ENCODE results near the gene ZNF148.

Gene ZNF148

DNA sequence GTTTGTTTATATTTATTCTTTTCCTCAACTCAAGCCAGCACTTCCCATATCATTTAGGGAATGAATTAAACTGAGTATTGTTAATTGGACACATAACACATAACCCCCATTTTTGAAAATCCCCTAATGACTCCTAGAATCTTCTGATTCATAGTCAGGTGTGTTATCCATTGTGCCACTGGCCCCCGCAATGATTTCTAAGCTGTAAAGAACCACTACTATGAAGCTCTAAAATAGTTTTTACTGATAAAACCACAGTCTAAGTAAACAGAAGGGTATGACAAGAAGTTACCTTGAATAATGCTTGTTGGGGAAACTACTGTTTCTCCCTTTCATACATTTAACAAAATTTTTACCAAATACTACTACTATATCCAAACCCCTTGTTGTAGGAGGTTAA lies 140.3 kb downstream of the ZNF148 start:
- intact Hi-C loops (cut with DNase I): no loop called here
- no peak for DNase-seq

DNA sequence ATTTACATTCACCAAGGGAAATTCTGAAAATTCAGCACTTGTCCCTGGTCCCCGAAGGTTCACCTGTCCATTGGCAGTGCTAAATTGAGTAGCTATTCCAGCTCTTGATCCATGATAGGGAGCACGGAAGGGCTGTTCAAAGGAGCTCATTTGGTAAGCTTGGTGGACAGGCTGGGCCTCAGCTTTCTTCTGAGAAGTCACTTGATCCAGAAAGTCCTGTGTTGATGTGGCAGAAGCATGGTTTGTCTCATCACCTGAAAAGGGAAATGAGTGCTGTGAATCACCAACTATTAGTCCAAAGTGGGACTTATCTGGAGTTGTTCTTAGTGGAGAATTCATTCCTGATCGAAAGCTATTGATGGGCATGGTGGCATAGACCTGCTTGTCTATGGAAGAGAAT lies 142.7 kb downstream of the ZNF148 start:
- no peak for DNase-seq
- intact Hi-C loops (cut with DNase I): no loop called here

DNA sequence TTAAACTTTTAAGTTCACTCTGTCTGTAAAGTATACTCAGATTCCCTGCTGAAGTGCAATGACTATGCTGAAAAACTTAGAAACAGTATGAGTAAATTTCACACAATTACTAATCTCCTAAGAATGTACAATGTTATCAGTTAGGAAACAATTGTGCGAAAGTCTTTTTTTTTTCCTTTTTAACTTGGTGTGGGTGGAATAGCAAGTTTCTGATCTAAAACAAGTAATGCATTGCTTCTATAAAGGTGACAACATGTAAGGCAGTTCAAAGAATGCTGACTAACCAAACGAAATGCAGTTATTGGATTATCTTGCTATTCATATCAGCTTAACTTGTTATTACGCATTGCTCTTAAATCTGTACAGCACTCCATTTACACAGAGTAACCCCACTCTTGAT lies 143.2 kb downstream of the ZNF148 start:
- intact Hi-C loops (cut with DNase I): no loop called here
- DNase-seq: no peak

DNA sequence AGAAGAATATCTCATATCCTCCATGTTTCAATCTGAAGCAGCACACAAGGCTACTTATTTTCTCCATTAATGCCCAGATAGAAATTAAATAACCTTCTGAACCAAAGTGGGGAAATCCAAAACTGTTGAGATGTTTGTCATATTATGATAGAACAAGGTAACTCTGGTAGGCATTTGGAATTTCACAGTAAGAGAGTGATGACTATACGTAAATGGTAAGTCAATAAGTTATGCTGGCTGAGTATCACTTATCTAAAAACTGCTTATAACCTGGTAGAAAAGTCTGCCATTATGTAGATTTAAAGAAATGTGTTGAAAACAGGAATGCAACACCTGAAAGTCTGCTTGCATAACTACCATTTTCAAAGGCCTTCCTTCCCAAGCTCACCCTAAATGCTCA lies 145.4 kb downstream of the ZNF148 start:
- intact Hi-C loops (cut with DNase I): no loop called here
- DNase-seq: no peak

DNA sequence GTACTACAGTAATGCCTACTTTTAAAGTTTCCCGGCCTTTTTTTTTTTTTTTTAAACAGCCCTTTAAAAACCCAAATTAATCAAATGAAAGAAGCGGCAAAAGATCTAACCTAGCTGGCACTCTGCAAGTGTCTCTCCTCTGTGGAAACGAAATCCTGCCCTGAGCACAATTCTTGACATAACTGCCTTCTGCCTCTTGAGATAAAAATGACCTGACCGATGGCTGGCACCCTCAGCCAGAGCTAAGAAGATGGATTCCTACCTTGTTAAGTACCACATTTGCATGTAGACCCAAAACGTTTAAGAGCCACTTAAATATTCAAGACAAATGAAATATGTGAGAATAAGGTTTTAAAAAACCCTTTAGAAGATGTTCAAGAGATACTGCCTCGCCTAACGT lies 146.0 kb downstream of the ZNF148 start:
- intact Hi-C loops (cut with DNase I): no loop called here
- no peak for DNase-seq

DNA sequence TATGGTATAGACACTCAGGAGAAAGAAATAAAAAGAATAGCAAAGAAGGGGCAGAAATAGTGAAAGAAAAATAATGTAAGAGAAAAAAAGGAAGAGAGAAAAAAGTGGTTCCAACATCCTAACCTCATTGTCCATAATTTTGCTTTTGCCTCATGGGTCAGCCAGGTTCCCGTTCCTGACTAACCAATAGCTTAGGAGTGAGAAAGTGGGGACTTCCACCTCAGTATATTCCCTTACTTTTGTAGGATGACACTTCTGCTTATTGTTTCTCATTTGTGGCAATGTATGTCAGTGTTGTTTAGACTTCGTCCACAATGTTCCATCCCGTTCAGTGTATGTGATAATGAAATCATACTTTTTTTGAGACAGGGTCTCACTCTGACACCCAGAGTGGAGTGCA lies 153.3 kb downstream of the ZNF148 start:
- DNase-seq: no peak
- intact Hi-C loops (cut with DNase I): no loop called here

DNA sequence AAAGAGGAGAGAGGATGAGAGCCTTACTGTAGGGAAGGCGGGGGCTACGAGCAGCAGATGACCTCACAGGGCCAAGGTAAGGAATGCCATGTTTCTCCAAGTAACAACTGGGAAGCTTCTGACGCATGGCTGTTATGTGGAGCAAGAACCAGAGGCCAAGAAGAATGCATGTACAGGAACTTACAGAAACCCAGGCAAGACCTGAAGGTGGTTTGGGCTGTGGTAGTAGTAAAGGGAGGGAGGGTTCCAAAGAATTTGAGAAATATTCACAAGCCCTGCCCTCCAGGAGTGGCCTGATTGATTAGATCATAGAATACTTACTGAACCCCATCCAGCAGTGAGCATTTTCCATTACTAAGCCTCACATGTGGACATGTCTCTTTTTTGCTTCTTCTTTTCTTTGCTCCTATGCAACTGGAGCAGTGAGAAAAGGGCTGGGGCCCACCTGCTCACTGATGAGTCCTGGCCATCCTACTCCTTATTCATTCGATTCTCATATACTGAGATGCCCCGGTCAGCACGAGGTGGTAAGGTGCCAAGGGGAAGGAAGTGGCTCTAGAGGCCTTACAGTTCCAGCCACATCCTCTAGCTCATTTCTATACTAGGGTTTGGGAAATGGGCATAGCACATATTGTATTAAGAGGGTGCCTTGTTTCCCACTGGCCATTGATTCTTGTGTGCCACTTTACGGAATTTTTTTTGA lies 154.2 kb downstream of the ZNF148 start:
- intact Hi-C loops (cut with DNase I): no loop called here
- no peak for DNase-seq

DNA sequence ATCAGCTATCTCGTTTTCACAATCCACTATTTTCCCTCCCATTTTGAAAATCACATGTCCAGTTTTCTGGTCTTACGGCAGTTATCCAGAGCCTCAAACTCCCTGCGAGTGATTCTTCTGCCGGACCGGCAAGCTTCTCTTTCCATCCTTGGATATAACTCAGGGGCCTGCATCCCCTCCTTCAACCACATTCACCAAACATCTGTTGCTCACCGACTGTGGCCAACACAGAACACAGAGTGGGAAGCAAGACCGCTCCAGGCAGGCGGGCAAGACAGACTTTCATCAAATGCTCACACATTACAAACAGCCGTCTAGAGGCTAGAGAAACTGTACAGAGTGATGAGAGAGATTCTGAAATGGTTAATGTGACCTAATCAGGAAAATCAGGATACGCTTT lies 154.9 kb downstream of the ZNF148 start:
- peak in 2 of 10 donors; percentile 32 to 73 for DNase-seq
- intact Hi-C loops (cut with DNase I): no loop called here

DNA sequence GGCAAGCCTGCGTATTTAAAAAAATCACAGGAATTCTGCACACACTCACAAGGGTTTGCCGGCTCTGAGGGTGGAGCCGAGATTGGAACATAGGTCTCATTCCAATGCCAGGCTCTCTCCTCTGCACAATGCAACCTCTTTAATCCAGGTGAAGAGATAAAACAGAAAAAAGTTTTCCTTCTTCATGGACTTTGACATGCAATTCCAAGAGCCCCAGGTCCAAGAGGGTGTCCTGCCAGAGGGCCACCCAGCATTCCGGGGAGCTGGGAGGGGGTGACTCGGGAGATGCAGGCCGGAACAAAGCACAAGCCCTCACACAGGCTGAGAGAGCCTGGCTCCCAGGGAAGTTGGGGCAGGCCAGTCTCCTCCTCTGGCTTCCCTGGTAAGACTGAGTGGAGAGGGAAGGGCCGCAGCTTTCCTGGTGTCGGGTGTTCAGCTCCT lies 155.8 kb downstream of the ZNF148 start:
- intact Hi-C loops (cut with DNase I): no loop called here
- no peak for DNase-seq

DNA sequence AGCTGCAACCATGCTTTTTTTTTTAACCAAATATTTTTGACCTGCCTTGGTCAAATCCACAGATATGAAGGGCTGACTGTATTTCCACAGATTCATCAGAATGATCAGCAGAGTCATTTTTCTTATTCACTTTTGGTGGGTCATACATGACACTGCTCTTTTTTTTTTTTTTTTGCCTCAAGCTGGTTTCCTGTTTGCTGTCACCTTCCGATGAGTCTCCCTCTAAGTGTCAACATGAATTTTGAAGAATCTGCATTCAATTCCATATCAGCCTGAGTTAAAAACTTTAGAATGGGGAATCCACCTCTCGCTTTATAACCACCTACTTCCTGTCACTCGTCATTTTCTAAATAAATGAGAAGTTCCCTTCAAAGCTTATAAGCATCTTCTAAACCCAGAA lies 160.4 kb downstream of the ZNF148 start:
- no peak for DNase-seq
- intact Hi-C loops (cut with DNase I): no loop called here

DNA sequence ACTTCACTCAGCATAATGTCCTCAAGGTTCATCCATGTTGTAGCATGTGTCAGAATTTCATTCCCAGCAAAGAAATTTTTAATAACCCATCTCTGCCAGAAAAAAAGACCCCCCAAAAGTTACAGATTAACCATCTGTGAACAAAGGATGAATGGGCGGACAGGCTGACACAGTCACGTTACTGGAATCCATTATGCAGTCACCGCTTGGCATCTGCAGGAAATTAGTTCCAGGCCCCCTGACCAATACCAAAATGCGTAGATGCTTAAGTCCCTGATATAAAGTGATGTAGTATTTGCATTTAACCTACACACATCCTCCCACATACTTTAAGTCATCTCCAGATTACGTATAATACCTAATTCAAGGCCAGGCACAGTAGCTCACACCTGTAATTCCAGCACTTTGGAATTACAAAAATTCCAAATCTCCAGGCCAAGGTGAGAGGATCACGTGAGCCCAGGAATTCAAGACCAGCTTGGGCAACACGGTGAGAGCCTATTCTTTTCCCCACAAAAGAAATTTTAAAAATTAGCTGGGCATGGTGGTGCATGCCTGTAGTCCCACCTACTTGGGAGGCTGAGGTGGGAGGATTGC lies 161.1 kb downstream of the ZNF148 start:
- no peak for DNase-seq
- intact Hi-C loops (cut with DNase I): no loop called here

DNA sequence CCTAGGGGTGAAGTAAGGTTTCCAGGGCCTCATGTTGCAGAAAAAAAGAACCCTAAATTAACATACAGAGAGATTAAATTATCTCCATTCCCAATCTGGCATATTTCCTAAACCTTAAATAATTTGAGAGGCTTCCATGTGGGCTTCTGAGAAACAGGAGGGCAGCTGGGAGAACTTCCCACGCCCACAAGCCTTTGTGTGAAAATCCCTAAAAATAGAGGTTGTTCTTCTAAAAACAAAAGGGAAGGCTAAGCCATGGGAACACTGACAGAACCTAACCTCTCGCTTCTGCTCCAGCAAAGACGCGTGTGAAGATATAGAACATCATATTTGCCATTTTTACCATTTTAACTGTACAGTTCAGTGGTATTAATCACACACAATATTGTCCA lies 161.8 kb downstream of the ZNF148 start:
- no peak for DNase-seq
- intact Hi-C loops (cut with DNase I): no loop called here

DNA sequence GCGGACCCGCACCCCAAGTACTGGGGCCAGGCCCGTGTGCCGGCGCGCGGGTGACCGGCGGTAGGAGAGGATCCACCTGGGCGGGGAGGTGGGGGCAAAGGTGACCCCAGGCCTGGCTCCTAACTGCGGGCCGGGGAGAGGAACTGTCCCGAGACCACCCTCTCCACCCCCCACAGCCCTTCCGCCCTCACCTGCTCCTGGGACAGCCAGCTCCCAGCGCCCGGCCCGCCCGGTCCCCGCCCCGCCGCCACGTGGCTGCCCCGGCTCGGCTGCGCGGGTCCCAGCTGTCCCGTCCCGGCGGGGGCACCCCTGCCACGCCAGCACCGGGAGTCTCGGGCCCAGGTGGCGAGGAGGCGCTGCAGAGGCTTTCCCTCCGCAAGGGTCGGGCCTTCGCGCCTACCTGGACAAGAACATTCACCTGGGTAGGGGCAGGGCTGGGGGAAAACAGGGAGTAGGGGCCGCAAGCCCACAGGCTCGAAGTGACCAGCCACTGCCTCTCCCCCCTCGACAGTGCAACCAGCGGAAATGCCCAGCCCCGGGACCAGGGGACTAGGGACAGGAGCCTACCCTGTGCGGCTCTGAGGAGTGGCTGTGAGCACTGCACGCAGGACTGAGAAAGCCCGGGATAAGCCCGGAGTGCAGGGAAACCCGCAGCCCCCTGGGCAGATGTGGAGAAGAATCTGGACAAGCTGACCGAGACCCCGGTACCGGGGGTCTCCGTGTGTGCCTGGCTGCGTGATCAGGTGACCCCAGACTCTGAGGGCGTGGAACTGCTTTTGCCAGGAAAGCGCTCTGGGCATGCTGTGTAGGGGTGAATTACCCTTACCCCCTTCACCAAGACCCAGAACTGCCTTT lies 162.4 kb downstream of the ZNF148 start, which contains the start of gene SLC12A8:
Gene SLC12A8 (minus strand): TSS at position 240 of the 855 bp plus-strand sequence. CDS start 1,399 bp downstream, outside the sequence.
- intact Hi-C loops (cut with DNase I): no loop called here
- DNase-seq: peak in 1 of 10 donors; percentile 69

DNA sequence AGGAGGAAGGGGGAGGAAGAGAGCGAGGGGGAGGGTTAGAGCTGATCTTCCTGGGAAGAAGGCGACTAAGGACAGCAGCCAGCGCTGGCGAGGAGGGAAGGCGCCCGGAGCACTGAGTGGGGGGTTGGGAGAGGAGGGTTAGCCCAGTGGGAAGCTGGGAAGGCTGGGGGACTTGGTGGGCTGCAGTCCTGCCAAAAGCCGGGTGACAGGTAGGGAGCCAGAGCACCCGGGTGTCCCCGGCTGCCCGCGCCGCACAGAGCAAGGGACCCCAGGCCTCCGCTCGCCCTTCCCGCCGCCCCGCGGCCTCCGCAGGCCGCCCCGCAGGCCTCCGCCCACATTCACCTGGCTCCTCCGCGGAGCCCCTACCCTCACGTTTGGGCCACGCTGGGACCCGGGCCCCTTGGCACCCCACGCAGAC lies 163.0 kb downstream of the ZNF148 start:
- peak in 1 of 10 donors; percentile 66 for DNase-seq
- intact Hi-C loops (cut with DNase I): no loop called here

DNA sequence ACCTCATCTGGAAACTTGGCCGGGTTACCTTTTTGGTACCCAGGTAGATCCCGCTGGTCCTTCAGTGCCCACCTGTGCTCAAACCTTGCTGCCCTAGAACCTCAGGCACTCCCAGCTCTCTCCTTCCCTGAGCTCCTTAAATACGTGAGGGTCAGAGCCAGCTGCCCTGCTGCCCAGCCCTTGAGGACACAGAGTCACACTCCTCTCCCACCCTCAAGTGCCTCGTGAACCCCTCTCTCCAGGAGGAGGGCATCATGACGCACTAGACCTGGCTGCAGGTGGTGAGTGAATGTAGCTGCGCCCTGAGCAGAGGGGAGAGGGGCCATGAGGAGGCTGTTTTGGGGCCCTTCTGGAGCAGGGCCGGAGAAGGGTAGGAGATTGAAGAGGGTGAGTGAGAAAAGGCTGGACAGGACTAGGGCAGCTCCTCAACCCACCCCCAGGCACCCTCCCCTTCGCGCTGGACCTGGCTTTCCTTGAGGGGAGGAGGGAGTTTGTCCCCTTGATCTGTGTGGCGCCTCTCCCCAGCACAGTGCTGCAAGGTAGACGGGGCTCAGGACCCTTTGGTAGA lies 163.5 kb downstream of the ZNF148 start:
- DNase-seq: no peak
- intact Hi-C loops (cut with DNase I): no loop called here

DNA sequence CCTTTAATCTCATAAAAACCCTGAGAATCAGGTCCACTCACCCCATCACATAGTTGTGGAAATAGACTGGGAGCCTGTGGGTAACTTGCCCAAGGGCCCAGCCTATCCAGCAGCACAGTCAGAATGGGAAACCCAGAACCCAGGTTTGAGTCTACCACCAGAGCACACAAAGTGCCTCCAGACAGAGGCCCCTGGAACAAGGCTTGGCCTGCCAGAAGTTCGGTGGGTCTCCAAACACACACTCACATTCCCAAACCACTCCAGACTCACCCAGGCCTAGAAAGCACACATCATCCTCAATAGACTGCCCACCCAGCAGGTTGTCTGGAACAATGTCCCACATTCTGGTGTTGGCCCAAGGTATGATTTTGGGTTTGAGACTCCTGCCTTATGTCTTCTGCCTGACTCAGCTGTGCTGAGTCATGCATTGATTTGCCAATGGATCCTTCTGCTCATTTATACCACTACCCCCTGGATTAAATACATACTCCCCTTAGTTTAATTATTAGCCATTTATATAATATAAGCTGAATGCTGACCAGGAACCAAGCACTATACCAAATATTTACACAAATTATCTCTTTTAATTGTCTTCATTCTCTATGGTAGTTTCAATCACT lies 167.1 kb downstream of the ZNF148 start:
- intact Hi-C loops (cut with DNase I): no loop called here
- DNase-seq: no peak

DNA sequence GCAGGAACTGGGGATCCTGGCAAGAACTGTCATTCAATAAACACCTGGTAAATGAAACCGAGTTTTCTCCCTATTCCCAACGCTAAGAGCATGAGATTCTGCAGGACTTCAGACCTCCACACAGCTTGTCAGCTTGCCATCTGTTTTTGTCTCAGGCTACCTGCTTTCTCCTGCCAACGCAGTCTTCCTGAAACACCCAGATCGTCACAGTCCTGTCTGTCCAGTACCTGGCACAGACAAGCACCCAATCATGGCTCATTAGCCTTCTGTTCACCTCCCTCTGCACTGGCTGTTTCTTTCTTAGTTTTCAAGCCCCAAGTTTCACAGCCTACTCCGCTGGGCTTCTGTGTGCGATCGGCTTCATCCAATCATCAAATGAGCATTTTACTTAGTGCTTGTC lies 167.6 kb downstream of the ZNF148 start:
- no peak for DNase-seq
- intact Hi-C loops (cut with DNase I): no loop called here

DNA sequence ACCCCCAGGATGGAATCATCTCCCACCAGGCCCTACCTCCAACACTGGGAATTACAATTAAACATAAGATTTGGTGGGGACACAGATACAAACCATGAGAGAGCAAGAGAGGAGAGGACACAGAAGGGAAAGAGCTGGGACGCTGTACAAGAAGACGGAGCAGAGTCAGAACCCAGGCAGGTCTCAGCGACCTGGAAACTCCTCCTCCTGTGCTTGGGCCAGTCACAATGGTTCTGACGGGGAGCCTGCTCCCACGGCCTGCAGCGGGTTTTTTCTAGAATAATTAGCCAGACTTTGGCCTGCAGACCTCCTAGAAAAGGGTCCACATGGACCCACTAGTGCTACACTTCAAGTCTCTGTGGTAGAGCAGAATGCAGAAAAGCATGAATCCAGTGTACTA lies 168.2 kb downstream of the ZNF148 start:
- no peak for DNase-seq
- intact Hi-C loops (cut with DNase I): no loop called here

DNA sequence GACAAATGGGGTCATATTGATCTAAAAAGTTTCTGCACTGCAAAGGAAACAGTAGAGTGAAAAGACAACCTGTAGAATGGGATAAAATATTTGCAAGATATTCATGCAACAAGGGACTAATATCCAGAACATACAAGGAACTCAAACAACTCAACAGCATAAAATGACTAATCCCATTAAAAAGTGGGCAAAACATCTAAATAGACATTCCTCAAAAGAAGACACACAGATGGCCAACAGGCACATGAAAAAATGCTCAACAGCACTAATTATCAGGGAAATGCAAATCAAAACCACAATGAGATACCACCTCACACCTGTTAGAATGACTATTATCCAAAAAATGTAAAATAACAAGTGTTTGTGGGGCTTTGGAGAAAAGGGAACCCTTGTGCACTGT lies 171.4 kb downstream of the ZNF148 start:
- intact Hi-C loops (cut with DNase I): no loop called here
- no peak for DNase-seq

DNA sequence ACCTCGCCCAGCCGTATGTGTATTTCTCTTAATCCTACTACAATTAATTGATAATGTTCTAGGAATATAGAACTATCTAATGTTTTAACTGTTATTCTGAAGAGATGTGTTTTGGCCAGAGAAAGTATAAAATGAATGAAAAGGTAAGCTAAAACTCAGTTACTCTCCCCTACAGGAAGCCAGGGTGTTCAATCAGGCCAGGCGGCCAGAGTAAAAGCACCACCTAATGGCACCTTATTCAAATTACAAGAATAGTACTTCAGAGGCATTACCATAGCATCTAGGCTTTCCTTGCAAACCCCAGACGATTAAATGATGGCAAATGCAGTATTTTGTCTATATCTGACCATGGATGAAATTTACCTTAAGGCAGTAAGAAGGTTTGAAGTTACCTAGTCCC lies 172.9 kb downstream of the ZNF148 start:
- DNase-seq: no peak
- intact Hi-C loops (cut with DNase I): no loop called here

DNA sequence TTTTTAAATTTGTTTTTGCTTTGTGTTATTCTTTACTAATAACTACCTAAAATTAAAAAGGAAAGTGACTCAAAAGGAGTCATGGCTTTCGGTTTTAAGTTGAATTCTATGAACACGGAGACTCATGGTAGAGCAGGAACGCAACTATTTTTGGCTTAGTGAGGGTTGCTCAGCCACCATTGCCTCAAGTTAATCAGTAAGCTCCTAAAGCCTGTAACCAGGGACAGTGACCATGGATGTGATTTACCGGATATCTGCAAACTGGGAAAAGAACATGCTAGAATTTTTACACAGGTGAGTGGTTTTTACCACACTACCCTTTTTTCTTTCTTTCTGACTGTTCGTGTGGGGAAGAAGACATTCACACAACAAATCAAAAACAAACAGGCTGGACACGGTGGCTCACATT lies 174.4 kb downstream of the ZNF148 start:
- intact Hi-C loops (cut with DNase I): no loop called here
- no peak for DNase-seq
